ENCODE data around the gene LTB. TPM values are rescaled to one million over a fixed set of nuclear protein-coding genes. Genes with fewer than 3 reads are reported as not detected.

The LTB gene
- total RNA-seq, 1 donor from 2014 or later, result 10.0 TPM

- H3K36me3 ChIP-seq, result peaks cover 97% of the 10 kb centered on the region
- ATAC-seq (no peak), DNase-seq (no peak)
- peaks cover 25% of the 10 kb centered on the region for H3K4me1 ChIP-seq
- H3K27me3 ChIP-seq (ENCODE audit: low read depth), result no peaks in the 10 kb centered on the region
- TF ChIP-seq CTCF (IDR thresholded peaks at IDR 0.05), result no peak
- intact Hi-C loops (cut with DNase I), result no loop called here
- H3K9me3 ChIP-seq, result no peaks in the 10 kb centered on the region
- no peak overlapping the region for H3K27ac ChIP-seq
- H3K4me3 ChIP-seq, result no peak overlapping the region
Observed at GRCh38 chr6:31535538-31536324, 46.5 kb downstream of the LTB start.

- no peaks in the 10 kb centered on the region for H3K9me3 ChIP-seq
- intact Hi-C loops (cut with DNase I), result no loop called here
- no peak overlapping the region for H3K27ac ChIP-seq
- ATAC-seq (no peak), DNase-seq (no peak)
- no peaks in the 10 kb centered on the region for H3K27me3 ChIP-seq (ENCODE audit: low read depth)
- H3K36me3 ChIP-seq, result peaks cover 100% of the 10 kb centered on the region
- no peak for TF ChIP-seq CTCF (IDR thresholded peaks at IDR 0.05)
- H3K4me1 ChIP-seq, result peaks cover 13% of the 10 kb centered on the region
- H3K4me3 ChIP-seq, result no peak overlapping the region
Observed at GRCh38 chr6:31534521-31535040, 47.6 kb downstream of the LTB start.

- H3K27ac ChIP-seq, result no peak overlapping the region
- H3K27me3 ChIP-seq (ENCODE audit: low read depth), result no peaks in the 10 kb centered on the region
- no peak for ATAC-seq
- peaks cover 97% of the 10 kb centered on the region for H3K36me3 ChIP-seq
- no peak for DNase-seq
- TF ChIP-seq CTCF (IDR thresholded peaks at IDR 0.05), result no peak
- intact Hi-C loops (cut with DNase I), result no loop called here
- H3K4me1 ChIP-seq, result peaks cover 8% of the 10 kb centered on the region
- no peaks in the 10 kb centered on the region for H3K9me3 ChIP-seq
- H3K4me3 ChIP-seq, result no peak overlapping the region
Observed at GRCh38 chr6:31534011-31534410, 48.2 kb downstream of the LTB start.

GRCh38 chr6:31533455-31533841, 48.8 kb downstream of the LTB start:
- peaks cover 2% of the 10 kb centered on the region for H3K4me1 ChIP-seq
- H3K27ac ChIP-seq, result no peak overlapping the region
- H3K27me3 ChIP-seq (ENCODE audit: low read depth), result no peaks in the 10 kb centered on the region
- H3K4me3 ChIP-seq, result no peak overlapping the region
- no peak for DNase-seq
- H3K9me3 ChIP-seq, result no peaks in the 10 kb centered on the region
- intact Hi-C loops (cut with DNase I), result no loop called here
- no peak for TF ChIP-seq CTCF (IDR thresholded peaks at IDR 0.05)
- peaks cover 91% of the 10 kb centered on the region for H3K36me3 ChIP-seq
- ATAC-seq, result no peak

- H3K9me3 ChIP-seq, result no peaks in the 10 kb centered on the region
- no peak for TF ChIP-seq CTCF (IDR thresholded peaks at IDR 0.05)
- DNase-seq (no peak), ATAC-seq (no peak)
- peaks cover 85% of the 10 kb centered on the region for H3K36me3 ChIP-seq
- H3K27ac ChIP-seq, result no peak overlapping the region
- intact Hi-C loops (cut with DNase I), result no loop called here
- no peaks in the 10 kb centered on the region for H3K4me1 ChIP-seq
- H3K27me3 ChIP-seq (ENCODE audit: low read depth), result no peaks in the 10 kb centered on the region
- no peak overlapping the region for H3K4me3 ChIP-seq
Observed at GRCh38 chr6:31532644-31533454, 49.4 kb downstream of the LTB start.

Measured in lower lobe of right lung (tissue), 2 donors.